Caco-2 (cell line): Measurements from ENCODE around the gene MLANA. TPM values are rescaled to one million over a fixed set of nuclear protein-coding genes. Genes with fewer than 3 reads are reported as not detected.

ENCODE experiments used
- BruUV-seq: library from RNA; stranded (reverse); fragments of 400-500 nt; replicated peaks from 2 replicates; lab custom pipeline; 2021; lab: Mats Ljungman, UMichigan
- CTCF ChIA-PET: fragments of 300-600 bp; sonication (Branson Sonifier 250); formaldehyde crosslinking; loops from one replicate; lab custom pipeline; 2022; ENCODE audit warnings: antibody characterized with exemption; lab: Charles Lee
- POLR2A ChIA-PET: fragments of 300-600 bp; sonication (Branson Sonifier 250); formaldehyde crosslinking; loops from one replicate; lab custom pipeline; 2022; ENCODE audit warnings: antibody characterized with exemption; lab: Charles Lee
- DNase-seq, 2 experiments: peaks; one replicate each; pipeline versions ENCODE4 v3.0.0 to v3.0.0-alpha.2; 2020 to 2022
- H3K27me3 ChIP-seq: replicated peaks from 2 replicates; pipeline ENCODE4 v1.6.0; 2011; ENCODE audit warnings: low read length; ENCODE audit not compliant: control insufficient read depth, insufficient read depth
- H3K36me3 ChIP-seq: 2 replicates; pipeline ENCODE4 v1.5.1; 2011; ENCODE audit warnings: low read length; ENCODE audit not compliant: control insufficient read depth, insufficient read depth
- H3K4me1 ChIP-seq: fragments of 250-450 bp; sonication (Bioruptor Pico); 2 replicates; pipeline ENCODE4 v1.5.1; 2020; ENCODE audit warnings: mild to moderate bottlenecking
- H3K4me3 ChIP-seq: 2 replicates; pipeline ENCODE4 v1.5.1; 2011; ENCODE audit warnings: low read depth, mild to moderate bottlenecking, control low read depth, low read length
- H3K9me3 ChIP-seq: fragments of 250-450 bp; sonication (Bioruptor Pico); 2 replicates; pipeline ENCODE4 v1.5.1; 2020; ENCODE audit warnings: mild to moderate bottlenecking, moderate library complexity
- H3K27ac Mint-ChIP-seq: one replicate; pipeline ENCODE4 v1.8.0; 2022; ENCODE audit warnings: mixed read lengths; ENCODE audit not compliant: unreplicated experiment
- H3K27me3 Mint-ChIP-seq: one replicate; pipeline ENCODE4 v1.8.0; 2022; ENCODE audit warnings: mixed read lengths; ENCODE audit not compliant: insufficient read depth, unreplicated experiment
- H3K36me3 Mint-ChIP-seq: one replicate; pipeline ENCODE4 v1.8.0; 2022; ENCODE audit warnings: mild to moderate bottlenecking, mixed read lengths; ENCODE audit not compliant: insufficient read depth, unreplicated experiment
- H3K4me1 Mint-ChIP-seq: one replicate; pipeline ENCODE4 v1.8.0; 2022; ENCODE audit warnings: low read depth, mixed read lengths; ENCODE audit not compliant: unreplicated experiment
- H3K4me3 Mint-ChIP-seq: one replicate; pipeline ENCODE4 v1.8.0; 2022; ENCODE audit warnings: mild to moderate bottlenecking, moderate library complexity, mixed read lengths; ENCODE audit not compliant: unreplicated experiment
- H3K9me3 Mint-ChIP-seq: one replicate; pipeline ENCODE4 v1.8.0; 2022; ENCODE audit warnings: mixed read lengths; ENCODE audit not compliant: unreplicated experiment
- CTCF ChIP-seq, 2 experiments: fragments of 200-600 bp in 1 of 2; IDR thresholded peaks; 1 replicate in 1 of 2; 2 replicates in 1 of 2; pipeline versions ENCODE4 v1.5.1 to v1.8.0; 2011 to 2022; ENCODE audit warnings: antibody characterized with exemption in 1 of 2, control low read depth in 1 of 2, inconsistent platforms in 1 of 2, low read depth in 1 of 2, low read length in 1 of 2, mild to moderate bottlenecking in 1 of 2, moderate library complexity in 1 of 2; ENCODE audit not compliant: insufficient read depth in 1 of 2, severe bottlenecking in 1 of 2, unreplicated experiment in 1 of 2
- intact Hi-C: fragments of 100-400 bp; cut with micrococcal nuclease; formaldehyde crosslinking; loops from one replicate; pipeline ENCODE4 v1.10.0; 2022; ENCODE audit not compliant: unreplicated experiment
- total RNA-seq: library from RNA; stranded (reverse); gene quantifications from 2 replicates; pipeline ENCODE4 v1.2.3, GENCODE V29; 2022

The MLANA gene
- total RNA-seq, 1 experiment from 2014 or later: not detected

GRCh38 chr9:5900622-5901021 is 9.9 kb downstream of the MLANA start:
- POLR2A ChIA-PET: no interaction called here
- no peak for TF ChIP-seq CTCF (IDR thresholded peaks at IDR 0.05; ENCODE audit: insufficient read depth in 1 of 2, low read depth in 1 of 2, low read length in 1 of 2, severe bottlenecking in 1 of 2, unreplicated experiment in 1 of 2)
- Histone ChIP-seq H3K4me3 (no peak overlapping the region), H3K4me1 (no peaks in the 10 kb centered on the region), H3K36me3 (no peaks in the 10 kb centered on the region), H3K27me3 (no peaks in the 10 kb centered on the region), H3K9me3 (no peaks in the 10 kb centered on the region)
- intact Hi-C loops: no loop called here
- H3K27ac Mint-ChIP-seq: no peak overlapping the region
- DNase-seq: no peak
- no peaks in the 10 kb centered on the region for H3K9me3 Mint-ChIP-seq
- no TSS peak for BruUV-seq
- no peaks in the 10 kb centered on the region for H3K4me1 Mint-ChIP-seq
- CTCF ChIA-PET: interaction anchor here (1.8 kb wide), 1 partner anchor 101 kb away, joined by 6 read pairs; no protein-coding TSS in a partner anchor
- no peaks in the 10 kb centered on the region for H3K36me3 Mint-ChIP-seq
- no peaks in the 10 kb centered on the region for H3K27me3 Mint-ChIP-seq
- H3K4me3 Mint-ChIP-seq: no peak overlapping the region

GRCh38 chr9:5902377-5902776 is 11.7 kb downstream of the MLANA start:
- H3K36me3 ChIP-seq: no peaks in the 10 kb centered on the region
- BruUV-seq: no TSS peak
- ChIA-PET CTCF (interaction anchor here (1.0 kb wide), 1 partner anchor 16 kb away, joined by 3 read pairs; no protein-coding TSS in a partner anchor), POLR2A (no interaction called here)
- intact Hi-C loops: no loop called here
- no peak overlapping the region for H3K4me3 ChIP-seq
- no peaks in the 10 kb centered on the region for H3K27me3 ChIP-seq
- no peak for DNase-seq
- H3K9me3 Mint-ChIP-seq: no peaks in the 10 kb centered on the region
- no peaks in the 10 kb centered on the region for H3K36me3 Mint-ChIP-seq
- no peaks in the 10 kb centered on the region for H3K4me1 ChIP-seq
- H3K4me1 Mint-ChIP-seq: no peaks in the 10 kb centered on the region
- H3K27ac Mint-ChIP-seq: no peak overlapping the region
- H3K9me3 ChIP-seq: no peaks in the 10 kb centered on the region
- no peak overlapping the region for H3K4me3 Mint-ChIP-seq
- TF ChIP-seq CTCF (IDR thresholded peaks at IDR 0.05; ENCODE audit: insufficient read depth in 1 of 2, low read depth in 1 of 2, low read length in 1 of 2, severe bottlenecking in 1 of 2, unreplicated experiment in 1 of 2): no peak
- no peaks in the 10 kb centered on the region for H3K27me3 Mint-ChIP-seq

- intact Hi-C loops: no loop called here
- Histone ChIP-seq H3K36me3 (no peaks in the 10 kb centered on the region), H3K4me3 (no peak overlapping the region), H3K4me1 (no peaks in the 10 kb centered on the region), H3K9me3 (no peaks in the 10 kb centered on the region), H3K27me3 (no peaks in the 10 kb centered on the region)
- Mint-ChIP-seq H3K9me3 (no peaks in the 10 kb centered on the region), H3K27ac (no peak overlapping the region), H3K4me1 (no peaks in the 10 kb centered on the region), H3K27me3 (no peaks in the 10 kb centered on the region), H3K4me3 (no peak overlapping the region), H3K36me3 (no peaks in the 10 kb centered on the region)
- POLR2A ChIA-PET: no interaction called here
- CTCF ChIA-PET: no interaction called here
- no peak for DNase-seq
- TF ChIP-seq CTCF (IDR thresholded peaks at IDR 0.05; ENCODE audit: insufficient read depth in 1 of 2, low read depth in 1 of 2, low read length in 1 of 2, severe bottlenecking in 1 of 2, unreplicated experiment in 1 of 2): no peak
- no TSS peak for BruUV-seq
Measured at GRCh38 chr9:5908918-5909317, 18.2 kb downstream of the MLANA start.
